ENCODE results near the gene KIF13A. TPM values are rescaled to one million over a fixed set of nuclear protein-coding genes. Genes with fewer than 3 reads are reported as not detected.

KIF13A gene
- total and polyA plus RNA-seq, 9 of the 15 experiments (the other 6 are each of a cell fraction or from before 2014, with no cell fraction given): 3.6 to 44.3 (median 29.7) TPM

DNA sequence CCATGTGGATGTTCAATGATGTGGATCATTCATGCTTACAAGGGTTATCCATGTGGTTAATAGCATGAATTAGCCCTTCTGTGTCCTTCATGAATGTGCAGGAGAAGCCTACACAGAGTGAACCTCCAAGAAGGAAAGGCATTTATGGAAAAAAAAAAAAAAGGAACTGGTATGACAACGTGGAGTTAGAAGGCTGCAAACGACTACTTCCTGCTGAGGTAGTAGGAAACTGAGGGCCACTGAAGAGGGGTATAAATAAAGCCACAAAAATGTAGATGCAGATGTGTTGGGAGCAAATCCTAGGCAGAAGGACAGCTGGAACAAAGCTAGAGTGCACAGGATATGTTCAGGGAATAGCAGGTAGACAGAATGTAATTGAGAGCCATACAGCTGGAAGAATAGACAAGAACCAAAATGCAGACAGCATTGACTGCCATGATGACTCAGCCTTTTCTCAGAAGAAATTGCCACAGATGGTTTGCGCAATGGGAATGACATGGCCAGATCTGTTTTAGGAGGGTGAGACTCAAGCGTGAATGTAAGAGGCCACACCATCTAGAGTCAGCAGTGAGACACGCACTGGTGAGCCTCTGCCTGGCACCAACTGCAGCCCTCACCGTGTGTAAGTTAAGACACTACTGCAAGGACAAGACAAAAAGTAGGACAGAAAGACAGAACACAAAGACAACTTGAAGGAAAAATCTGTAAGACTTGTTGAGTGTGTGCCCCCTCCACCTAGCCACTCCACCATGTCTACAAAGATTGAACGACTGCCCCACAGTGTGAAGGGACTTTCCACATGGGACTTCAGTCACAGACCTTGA is 79.8 kb downstream of the KIF13A start (continued):
- TF ChIP-seq, protein P1, sequence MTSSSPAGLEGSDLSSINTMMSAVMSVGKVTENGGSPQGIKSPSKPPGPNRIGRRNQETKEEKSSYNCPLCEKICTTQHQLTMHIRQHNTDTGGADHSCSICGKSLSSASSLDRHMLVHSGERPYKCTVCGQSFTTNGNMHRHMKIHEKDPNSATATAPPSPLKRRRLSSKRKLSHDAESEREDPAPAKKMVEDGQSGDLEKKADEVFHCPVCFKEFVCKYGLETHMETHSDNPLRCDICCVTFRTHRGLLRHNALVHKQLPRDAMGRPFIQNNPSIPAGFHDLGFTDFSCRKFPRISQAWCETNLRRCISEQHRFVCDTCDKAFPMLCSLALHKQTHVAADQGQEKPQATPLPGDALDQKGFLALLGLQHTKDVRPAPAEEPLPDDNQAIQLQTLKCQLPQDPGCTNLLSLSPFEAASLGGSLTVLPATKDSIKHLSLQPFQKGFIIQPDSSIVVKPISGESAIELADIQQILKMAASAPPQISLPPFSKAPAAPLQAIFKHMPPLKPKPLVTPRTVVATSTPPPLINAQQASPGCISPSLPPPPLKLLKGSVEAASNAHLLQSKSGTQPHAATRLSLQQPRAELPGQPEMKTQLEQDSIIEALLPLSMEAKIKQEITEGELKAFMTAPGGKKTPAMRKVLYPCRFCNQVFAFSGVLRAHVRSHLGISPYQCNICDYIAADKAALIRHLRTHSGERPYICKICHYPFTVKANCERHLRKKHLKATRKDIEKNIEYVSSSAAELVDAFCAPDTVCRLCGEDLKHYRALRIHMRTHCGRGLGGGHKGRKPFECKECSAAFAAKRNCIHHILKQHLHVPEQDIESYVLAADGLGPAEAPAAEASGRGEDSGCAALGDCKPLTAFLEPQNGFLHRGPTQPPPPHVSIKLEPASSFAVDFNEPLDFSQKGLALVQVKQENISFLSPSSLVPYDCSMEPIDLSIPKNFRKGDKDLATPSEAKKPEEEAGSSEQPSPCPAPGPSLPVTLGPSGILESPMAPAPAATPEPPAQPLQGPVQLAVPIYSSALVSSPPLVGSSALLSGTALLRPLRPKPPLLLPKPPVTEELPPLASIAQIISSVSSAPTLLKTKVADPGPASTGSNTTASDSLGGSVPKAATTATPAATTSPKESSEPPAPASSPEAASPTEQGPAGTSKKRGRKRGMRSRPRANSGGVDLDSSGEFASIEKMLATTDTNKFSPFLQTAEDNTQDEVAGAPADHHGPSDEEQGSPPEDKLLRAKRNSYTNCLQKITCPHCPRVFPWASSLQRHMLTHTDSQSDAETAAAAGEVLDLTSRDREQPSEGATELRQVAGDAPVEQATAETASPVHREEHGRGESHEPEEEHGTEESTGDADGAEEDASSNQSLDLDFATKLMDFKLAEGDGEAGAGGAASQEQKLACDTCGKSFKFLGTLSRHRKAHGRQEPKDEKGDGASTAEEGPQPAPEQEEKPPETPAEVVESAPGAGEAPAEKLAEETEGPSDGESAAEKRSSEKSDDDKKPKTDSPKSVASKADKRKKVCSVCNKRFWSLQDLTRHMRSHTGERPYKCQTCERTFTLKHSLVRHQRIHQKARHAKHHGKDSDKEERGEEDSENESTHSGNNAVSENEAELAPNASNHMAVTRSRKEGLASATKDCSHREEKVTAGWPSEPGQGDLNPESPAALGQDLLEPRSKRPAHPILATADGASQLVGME (CRISPR knock-in tag; IDR thresholded peaks at IDR 0.05): no peak
- TF ChIP-seq, protein P2, sequence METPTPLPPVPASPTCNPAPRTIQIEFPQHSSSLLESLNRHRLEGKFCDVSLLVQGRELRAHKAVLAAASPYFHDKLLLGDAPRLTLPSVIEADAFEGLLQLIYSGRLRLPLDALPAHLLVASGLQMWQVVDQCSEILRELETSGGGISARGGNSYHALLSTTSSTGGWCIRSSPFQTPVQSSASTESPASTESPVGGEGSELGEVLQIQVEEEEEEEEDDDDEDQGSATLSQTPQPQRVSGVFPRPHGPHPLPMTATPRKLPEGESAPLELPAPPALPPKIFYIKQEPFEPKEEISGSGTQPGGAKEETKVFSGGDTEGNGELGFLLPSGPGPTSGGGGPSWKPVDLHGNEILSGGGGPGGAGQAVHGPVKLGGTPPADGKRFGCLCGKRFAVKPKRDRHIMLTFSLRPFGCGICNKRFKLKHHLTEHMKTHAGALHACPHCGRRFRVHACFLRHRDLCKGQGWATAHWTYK (CRISPR knock-in tag; IDR thresholded peaks at IDR 0.05): peak; percentile 93
- TF ChIP-seq, protein P3, sequence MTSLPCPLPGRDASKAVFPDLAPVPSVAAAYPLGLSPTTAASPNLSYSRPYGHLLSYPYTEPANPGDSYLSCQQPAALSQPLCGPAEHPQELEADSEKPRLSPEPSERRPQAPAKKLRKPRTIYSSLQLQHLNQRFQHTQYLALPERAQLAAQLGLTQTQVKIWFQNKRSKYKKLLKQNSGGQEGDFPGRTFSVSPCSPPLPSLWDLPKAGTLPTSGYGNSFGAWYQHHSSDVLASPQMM (CRISPR knock-in tag; IDR thresholded peaks at IDR 0.05): no peak
- TF ChIP-seq PML (IDR thresholded peaks at IDR 0.05; ENCODE audit: low read length) (peak; percentile 78; the same call in 1 of the 2 replicates), ZEB2 (IDR thresholded peaks at IDR 0.05) (peak; percentile 91), ZNF124 (CRISPR knock-in tag; IDR thresholded peaks at IDR 0.05) (no peak), GTF2E2 (tag; IDR thresholded peaks at IDR 0.05) (peak; percentile 89), ZKSCAN1 (IDR thresholded peaks at IDR 0.05; ENCODE audit: low read depth, low read length) (0 out of 2 replicates have a peak, but pooled peaks have one; percentile 40), SMAD2 (IDR thresholded peaks at IDR 0.05; ENCODE audit: low read depth, low read length) (no peak), RAD21 (CRISPR knock-in tag; conservative IDR thresholded peaks at IDR 0.05 in 1 of 2, IDR thresholded peaks at IDR 0.05 in 1 of 2) (peak; percentile 75 to 77), KAT2B (IDR thresholded peaks at IDR 0.05; ENCODE audit: low read depth, low read length) (no peak), MCM7 (IDR thresholded peaks at IDR 0.05) (peak in 1 of 2 experiments; percentile 78; a peak in 1 of 4 replicates), CCNT2 (IDR thresholded peaks at IDR 0.05; ENCODE audit: borderline replicate concordance, extremely low read depth, insufficient read length, low read depth, low read length) (peak; percentile 38)
- TF ChIP-seq, protein P4, sequence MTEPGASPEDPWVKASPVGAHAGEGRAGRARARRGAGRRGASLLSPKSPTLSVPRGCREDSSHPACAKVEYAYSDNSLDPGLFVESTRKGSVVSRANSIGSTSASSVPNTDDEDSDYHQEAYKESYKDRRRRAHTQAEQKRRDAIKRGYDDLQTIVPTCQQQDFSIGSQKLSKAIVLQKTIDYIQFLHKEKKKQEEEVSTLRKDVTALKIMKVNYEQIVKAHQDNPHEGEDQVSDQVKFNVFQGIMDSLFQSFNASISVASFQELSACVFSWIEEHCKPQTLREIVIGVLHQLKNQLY (CRISPR knock-in tag; conservative IDR thresholded peaks at IDR 0.05): no peak
